K562 (cell line): ENCODE results near the gene GBA2. TPM values are rescaled to one million over a fixed set of nuclear protein-coding genes. Genes with fewer than 3 reads are reported as not detected.

Experiments
- CBX2 ChIP-seq: fragments of 200-600 bp; sonication (generic); IDR thresholded peaks from one replicate; pipeline ENCODE4 v1.6.1; 2012; ENCODE audit warnings: mild to moderate bottlenecking, low read length, inconsistent platforms; ENCODE audit not compliant: insufficient read depth, poor library complexity, severe bottlenecking
- ETV1 ChIP-seq: fragments of 450-650 bp; conservative IDR thresholded peaks from 2 replicates; pipeline ENCODE4 v1.6.1; 2016; ENCODE audit warnings: missing genetic modification characterization, control low read depth, low read depth, missing compliant biosample characterization
- FOXA3 ChIP-seq, 2 experiments: fragments of 450-650 bp in 1 of 2; sonication (generic) in 1 of 2; formaldehyde crosslinking; IDR thresholded peaks in 1 of 2; conservative IDR thresholded peaks in 1 of 2; 2 replicates each; pipeline versions ENCODE4 v1.4.0 to v1.8.0; 2020 to 2022; ENCODE audit warnings: mild to moderate bottlenecking in 2 of 2, missing genetic modification reagents in 1 of 2
- HBP1 ChIP-seq: fragments of 450-650 bp; formaldehyde crosslinking; IDR thresholded peaks from 2 replicates; pipeline ENCODE4 v1.4.0; 2022; ENCODE audit warnings: missing genetic modification characterization
- MBD1 ChIP-seq: fragments of 250-450 bp; sonication (Bioruptor Pico); IDR thresholded peaks from 2 replicates; pipeline ENCODE4 v1.8.0; 2022; ENCODE audit warnings: inconsistent platforms
- MYC ChIP-seq, 2 experiments: fragments of 250-450 bp in 1 of 2; sonication (Bioruptor Pico) in 1 of 2; IDR thresholded peaks; 2 replicates each; pipeline versions ENCODE4 v1.5.1 to v1.6.1; 2012 to 2021; ENCODE audit warnings: low read depth in 2 of 2, borderline replicate concordance in 1 of 2, improper control_type of control experiment in 1 of 2, low read length in 1 of 2, mild to moderate bottlenecking in 1 of 2, moderate library complexity in 1 of 2
- RBFOX2 ChIP-seq: fragments of 200-400 bp; formaldehyde crosslinking; IDR thresholded peaks from 2 replicates; pipeline ENCODE4 v1.6.1; 2017; ENCODE audit warnings: low read depth, mild to moderate bottlenecking, low read length, moderate library complexity
- RBM22 ChIP-seq: fragments of 200-400 bp; formaldehyde crosslinking; IDR thresholded peaks from 2 replicates; pipeline ENCODE4 v1.6.1; 2018; ENCODE audit warnings: low read length, low read depth; ENCODE audit not compliant: poor library complexity, severe bottlenecking
- RNF2 ChIP-seq: sonication (generic); IDR thresholded peaks from 2 replicates; pipeline ENCODE4 v1.6.1; 2016
- SMARCA4 ChIP-seq: fragments of 450-650 bp; IDR thresholded peaks from 2 replicates; pipeline ENCODE4 v1.6.1; 2016
- TFAP4 ChIP-seq: sonication (generic); formaldehyde crosslinking; IDR thresholded peaks from 2 replicates; pipeline ENCODE4 v1.8.0; 2022; ENCODE audit warnings: missing genetic modification reagents, mild to moderate bottlenecking, moderate library complexity, borderline replicate concordance
- ZBTB26 ChIP-seq: fragments of 450-650 bp; formaldehyde crosslinking; IDR thresholded peaks from 2 replicates; pipeline ENCODE4 v1.4.0; 2022; ENCODE audit warnings: missing genetic modification characterization
- ZNF398 ChIP-seq: fragments of 250-450 bp; sonication (Bioruptor Pico); IDR thresholded peaks from 2 replicates; pipeline ENCODE4 v1.8.0; 2021; ENCODE audit warnings: moderate library complexity, mild to moderate bottlenecking, inconsistent platforms
- ZNF639 ChIP-seq, 2 experiments: fragments of 200-800 bp in 1 of 2; sonication (Bioruptor generic) in 1 of 2; sonication (generic) in 1 of 2; formaldehyde crosslinking in 1 of 2; IDR thresholded peaks in 1 of 2; conservative IDR thresholded peaks in 1 of 2; 2 replicates each; pipeline versions ENCODE4 v1.5.0 to v1.6.1; 2016 to 2020; ENCODE audit warnings: missing compliant biosample characterization in 1 of 2, missing genetic modification characterization in 1 of 2, missing genetic modification reagents in 1 of 2
- ZNF766 ChIP-seq: fragments of 200-800 bp; sonication (Bioruptor generic); conservative IDR thresholded peaks from 2 replicates; pipeline ENCODE4 v1.6.1; 2016; ENCODE audit warnings: missing genetic modification characterization, missing compliant biosample characterization
- ZNF830 ChIP-seq: fragments of 250-450 bp; sonication (Bioruptor Pico); IDR thresholded peaks from 2 replicates; pipeline ENCODE4 v1.5.0; 2021; ENCODE audit warnings: mild to moderate bottlenecking
- polyA plus RNA-seq, 8 experiments: library from polyadenylated mRNA; depleted of rRNA in 4 of 8; stranded (reverse) in 5 of 8; unstranded in 3 of 8; fragments of >200 nt; fragmentation: Nextera tagmentation in 2 of 8; fragmentation: Illumina TruSeq in 1 of 8; extraction: Ambion mirVana in 2 of 8; extraction: Trizol in 1 of 8; gene quantifications; 2 replicates each; pipeline versions ENCODE4 v1.2.1 to v1.2.3, GENCODE V29; 2011 to 2014; ENCODE audit warnings: inconsistent platforms in 1 of 8, missing spikeins in 1 of 8
- total RNA-seq, 7 experiments: library from RNA; depleted of rRNA in 6 of 7; stranded (reverse); fragments of >200 nt in 6 of 7; fragmentation: Illumina TruSeq in 2 of 7; extraction: Trizol in 2 of 7; gene quantifications; 2 replicates each; pipeline versions ENCODE4 v1.2.1 to v1.2.3, GENCODE V29; 2011 to 2021; ENCODE audit warnings: low replicate concordance in 1 of 7

GBA2 gene
- total and polyA plus RNA-seq, 9 of the 15 experiments (the other 6 are each of a cell fraction or from before 2014, with no cell fraction given): 14.1 to 60.4 (median 32.1) TPM

- no peak for TF ChIP-seq TFAP4 (CRISPR knock-in tag)
- TF ChIP-seq MYC (IDR thresholded peaks at IDR 0.05; ENCODE audit: low read depth, low read length): 0 out of 2 replicates have a peak, but pooled peaks have one; percentile 13
- TF ChIP-seq MYC (CRISPR knock-in tag; IDR thresholded peaks at IDR 0.05; ENCODE audit: borderline replicate concordance, low read depth): no peak
- peak; percentile 28; the same call in 1 of the 2 replicates for TF ChIP-seq ETV1
- TF ChIP-seq MBD1 (CRISPR knock-in tag): no peak
- TF ChIP-seq HBP1 (CRISPR knock-in tag): 0 out of 2 replicates have a peak, but pooled peaks have one; percentile 47
- TF ChIP-seq RBM22: peak; percentile 15
- TF ChIP-seq CBX2: no peak
- no peak for TF ChIP-seq RNF2
- peak; percentile 76 for TF ChIP-seq RBFOX2
- 0 out of 2 replicates have a peak, but pooled peaks have one; percentile 29 for TF ChIP-seq ZBTB26 (CRISPR knock-in tag)
- 0 out of 4 replicates have a peak, but pooled peaks of 1 of the 2 experiments have one; percentile 36 for TF ChIP-seq FOXA3 (CRISPR knock-in tag; conservative IDR thresholded peaks at IDR 0.05 in 1 of 2, IDR thresholded peaks at IDR 0.05 in 1 of 2)
- TF ChIP-seq ZNF398 (CRISPR knock-in tag): no peak
- TF ChIP-seq ZNF766 (CRISPR knock-in tag): 0 out of 2 replicates have a peak, but pooled peaks have one; percentile 32
- 0 out of 2 replicates have a peak, but pooled peaks have one; percentile 45 for TF ChIP-seq ZNF830 (CRISPR knock-in tag)
- 0 out of 2 replicates have a peak, but pooled peaks have one; percentile 16 for TF ChIP-seq SMARCA4
- TF ChIP-seq ZNF639 (CRISPR knock-in tag; conservative IDR thresholded peaks at IDR 0.05 in 1 of 2, IDR thresholded peaks at IDR 0.05 in 1 of 2): no peak
Measured at GRCh38 chr9:35757226-35757891, 8.3 kb upstream of the GBA2 start (continued).
